NCI-H2171 (cell line): Measurements from ENCODE around the gene ZCRB1.

ENCODE experiments used
- DNase-seq: peaks from one replicate; lab custom pipeline; 2025; lab: John Stamatoyannopoulos, UW

The ZCRB1 gene

GRCh38 chr12:42327227-42327590, 1.3 kb upstream of the ZCRB1 start:
- no peak for DNase-seq

GRCh38 chr12:42326541-42327226, 790 bp upstream of the ZCRB1 start:
- DNase-seq: no peak

GRCh38 chr12:42325326-42325652, 605 bp downstream of the ZCRB1 start:
- no peak for DNase-seq

- no peak for DNase-seq
Observed at GRCh38 chr12:42323856-42324255, 2.0 kb downstream of the ZCRB1 start.

- no peak for DNase-seq
Observed at GRCh38 chr12:42322567-42322966, 3.3 kb downstream of the ZCRB1 start.

GRCh38 chr12:42320796-42321195, 5.1 kb downstream of the ZCRB1 start:
- DNase-seq: no peak

GRCh38 chr12:42315108-42315507, 10.8 kb downstream of the ZCRB1 start:
- DNase-seq: no peak

- DNase-seq: no peak
Observed at GRCh38 chr12:42309996-42310395, 15.9 kb downstream of the ZCRB1 start.

GRCh38 chr12:42308390-42308789, 17.5 kb downstream of the ZCRB1 start:
- DNase-seq: no peak

- DNase-seq: no peak
Observed at GRCh38 chr12:42306297-42306696, 19.6 kb downstream of the ZCRB1 start.

- DNase-seq: no peak
Observed at GRCh38 chr12:42299392-42300308, 26.2 kb downstream of the ZCRB1 start.

GRCh38 chr12:42298887-42299286, 27.0 kb downstream of the ZCRB1 start:
- DNase-seq: no peak

GRCh38 chr12:42296503-42297109, 29.3 kb downstream of the ZCRB1 start:
- DNase-seq: no peak

- DNase-seq: no peak
Observed at GRCh38 chr12:42291680-42292079, 34.2 kb downstream of the ZCRB1 start.

GRCh38 chr12:42288544-42288943, 37.4 kb downstream of the ZCRB1 start:
- DNase-seq: no peak

GRCh38 chr12:42286741-42287140, 39.2 kb downstream of the ZCRB1 start:
- no peak for DNase-seq

- no peak for DNase-seq
Observed at GRCh38 chr12:42285431-42285830, 40.5 kb downstream of the ZCRB1 start.

- DNase-seq: no peak
Observed at GRCh38 chr12:42284876-42285275, 41.0 kb downstream of the ZCRB1 start.

- DNase-seq: no peak
Observed at GRCh38 chr12:42284157-42284556, 41.7 kb downstream of the ZCRB1 start.

- no peak for DNase-seq
Observed at GRCh38 chr12:42283739-42284138, 42.2 kb downstream of the ZCRB1 start.

GRCh38 chr12:42282294-42282693, 43.6 kb downstream of the ZCRB1 start:
- no peak for DNase-seq

GRCh38 chr12:42281844-42282243, 44.0 kb downstream of the ZCRB1 start:
- no peak for DNase-seq

GRCh38 chr12:42281278-42281677, 44.6 kb downstream of the ZCRB1 start:
- DNase-seq: no peak
